Measurements from ENCODE around the gene U2SURP.
"Not testable (repeated sequence)": the region's sequence is repeated elsewhere in the genome, so short reads cannot be mapped to it uniquely, and the experiment has no call there.

U2SURP gene

GRCh38 chr3:143024351-143024960 lies 23.1 kb downstream of the U2SURP start:
- DNase-seq, result no peak

GRCh38 chr3:143031327-143031726 lies 30.0 kb downstream of the U2SURP start:
- no peak for DNase-seq

DNA sequence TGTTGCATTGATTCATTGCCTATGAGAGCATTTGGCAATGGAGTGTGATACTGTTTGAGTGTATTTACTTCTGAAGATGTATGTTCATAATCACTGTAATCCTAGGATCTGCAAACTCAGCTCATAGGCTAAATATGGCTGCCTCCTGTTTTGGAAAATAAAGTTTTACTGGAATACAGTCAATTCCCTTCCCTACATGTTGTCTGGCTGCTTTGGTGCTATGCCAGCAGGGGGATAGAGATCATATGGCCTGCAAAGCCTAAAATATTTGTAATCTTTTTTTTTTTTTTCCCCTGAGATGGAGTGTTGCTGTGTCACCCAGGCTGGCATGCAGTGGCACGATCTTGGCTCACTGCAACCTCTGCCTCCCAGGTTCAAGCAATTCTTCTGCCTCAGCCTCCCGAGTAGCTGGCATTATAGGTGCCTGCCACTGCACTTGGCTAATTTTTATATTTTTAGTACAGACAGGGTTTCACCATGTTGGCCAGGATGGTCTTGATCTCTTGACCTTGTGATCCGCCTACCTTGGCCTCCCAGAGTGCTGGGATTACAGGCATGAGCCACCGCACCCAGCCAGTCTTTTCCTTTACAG lies 30.5 kb downstream of the U2SURP start:
- not testable (repeated sequence) for DNase-seq

DNA sequence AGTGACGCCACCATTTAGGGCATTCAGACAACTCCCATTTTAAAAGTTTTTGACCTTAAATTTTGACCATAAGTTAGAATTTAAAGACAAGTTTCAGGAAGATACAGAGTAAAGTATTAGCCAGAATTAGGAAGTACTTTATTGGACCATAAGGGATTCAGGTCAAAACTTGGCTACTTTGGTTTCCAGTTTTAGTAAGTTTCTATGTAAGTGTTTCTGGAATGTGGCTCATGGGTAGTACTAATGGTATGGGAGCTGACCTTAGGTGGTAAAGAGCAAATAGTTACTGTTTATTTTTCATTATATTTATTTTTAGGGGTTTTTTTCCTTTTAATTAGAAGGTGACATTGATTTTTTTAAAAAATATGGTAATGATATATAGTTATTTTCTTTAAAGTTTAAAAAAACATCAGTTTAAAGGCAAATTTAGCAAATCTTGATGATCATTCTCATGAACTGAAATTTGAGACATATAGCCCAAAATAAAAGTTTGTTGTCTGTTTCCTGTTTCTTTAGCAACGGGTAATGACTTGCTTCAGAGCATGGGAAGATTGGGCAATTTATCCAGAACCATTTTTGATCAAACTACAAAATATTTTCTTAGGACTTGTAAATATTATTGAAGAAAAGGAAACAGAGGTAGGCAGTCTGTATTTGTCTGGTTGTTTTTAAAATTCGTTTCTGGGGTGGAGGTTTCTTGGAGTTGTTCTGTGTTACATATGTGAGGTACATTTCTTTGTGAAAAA lies 34.3 kb downstream of the U2SURP start:
- no peak for DNase-seq

DNA sequence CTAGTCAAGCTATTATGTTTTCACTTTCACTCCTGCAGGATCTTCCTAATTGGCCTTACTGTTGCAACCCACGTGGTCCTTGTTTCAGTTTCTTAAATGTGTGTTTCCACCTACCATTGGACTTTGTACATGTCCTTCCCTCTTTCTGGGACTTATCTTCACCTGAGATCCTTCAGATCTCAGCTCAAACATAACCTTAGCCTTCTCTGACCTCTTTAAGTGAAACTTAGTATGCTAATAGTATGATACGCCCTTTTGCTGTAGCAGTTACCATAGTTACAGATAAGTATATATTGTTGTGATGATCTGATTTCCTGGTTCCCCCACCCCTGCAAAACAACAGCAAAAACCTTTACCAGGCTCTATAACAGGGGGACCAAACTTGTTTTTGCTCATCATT lies 35.2 kb downstream of the U2SURP start:
- no peak for DNase-seq

DNA sequence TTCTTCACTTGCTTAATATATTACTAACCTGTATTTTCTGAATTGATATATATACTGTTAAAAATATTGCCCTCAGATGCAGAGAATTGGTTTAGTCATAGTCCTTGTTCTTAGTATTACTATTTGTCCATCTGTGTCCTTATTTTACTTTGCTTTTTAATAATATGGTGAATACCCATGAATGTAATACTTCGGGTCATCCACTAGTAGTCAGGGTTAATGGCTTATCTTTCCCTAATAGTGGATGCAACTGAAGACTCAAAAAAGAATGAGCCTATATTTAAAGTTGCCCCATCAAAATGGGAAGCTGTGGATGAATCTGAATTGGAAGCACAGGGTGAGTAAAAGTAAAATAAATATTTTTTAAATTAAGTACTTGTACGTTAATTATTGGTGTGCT lies 36.5 kb downstream of the U2SURP start:
- DNase-seq, result peak; percentile 2

GRCh38 chr3:143040261-143040879 lies 39.0 kb downstream of the U2SURP start:
- DNase-seq, result peak; percentile 53

DNA sequence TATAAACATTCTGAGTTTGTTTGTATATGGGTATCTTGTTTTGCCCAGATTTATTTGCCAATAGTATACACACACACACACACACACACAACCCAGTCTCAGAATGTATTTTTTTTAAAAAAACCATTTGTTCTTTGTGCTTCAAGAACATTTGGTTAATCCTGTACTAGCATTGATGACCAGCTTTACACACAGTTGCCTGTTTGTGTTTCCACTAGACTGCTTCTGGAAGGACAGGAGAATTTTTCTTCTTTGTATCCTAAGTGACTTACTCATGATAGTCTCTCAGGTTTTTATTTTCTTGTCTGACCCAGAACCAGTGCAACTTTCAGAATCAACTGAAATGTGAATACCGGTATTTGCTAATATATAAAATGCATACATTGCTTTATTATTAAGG lies 40.5 kb downstream of the U2SURP start:
- peak; percentile 88 for DNase-seq

DNA sequence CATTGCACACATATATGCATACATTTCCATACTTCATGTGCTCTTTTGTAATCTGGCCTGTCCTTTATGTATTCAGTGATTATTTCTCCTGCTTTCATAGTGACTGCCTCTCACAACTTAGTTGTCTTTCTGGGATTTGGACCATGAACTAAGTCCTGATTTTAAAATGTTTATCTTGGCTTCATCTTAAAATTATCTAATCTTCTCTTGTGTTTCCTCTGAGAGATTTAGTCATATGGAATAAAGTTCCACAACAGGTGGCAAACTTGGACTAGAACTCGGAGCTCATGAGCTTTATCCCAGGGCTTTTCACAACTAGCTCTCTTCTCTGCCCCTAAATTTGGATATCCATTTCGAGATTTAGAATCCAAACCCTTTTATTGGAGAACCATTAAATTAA lies 44.3 kb downstream of the U2SURP start:
- no peak for DNase-seq

GRCh38 chr3:143046075-143046474 lies 44.7 kb downstream of the U2SURP start:
- DNase-seq, result not testable (repeated sequence)

GRCh38 chr3:143054011-143054410 lies 52.6 kb downstream of the U2SURP start:
- DNase-seq, result no peak

DNA sequence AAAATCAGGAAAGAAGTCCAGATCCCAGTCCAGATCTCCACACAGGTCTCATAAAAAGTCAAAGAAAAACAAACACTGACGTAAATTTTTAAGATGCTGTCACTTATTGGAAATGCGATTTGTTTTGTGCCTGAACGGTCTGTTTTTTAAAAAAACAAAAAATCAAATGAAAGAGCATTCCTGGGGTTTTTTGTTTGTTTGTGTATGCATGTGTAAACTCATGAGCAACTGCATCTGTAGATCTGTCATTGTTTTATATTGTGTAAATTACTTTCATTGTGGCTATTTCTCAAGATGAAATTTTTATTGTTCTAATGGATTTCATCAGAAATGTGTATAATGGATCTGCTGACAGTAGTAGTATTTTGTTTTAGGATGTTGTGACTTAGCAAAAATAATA lies 55.0 kb downstream of the U2SURP start:
- no peak for DNase-seq

DNA sequence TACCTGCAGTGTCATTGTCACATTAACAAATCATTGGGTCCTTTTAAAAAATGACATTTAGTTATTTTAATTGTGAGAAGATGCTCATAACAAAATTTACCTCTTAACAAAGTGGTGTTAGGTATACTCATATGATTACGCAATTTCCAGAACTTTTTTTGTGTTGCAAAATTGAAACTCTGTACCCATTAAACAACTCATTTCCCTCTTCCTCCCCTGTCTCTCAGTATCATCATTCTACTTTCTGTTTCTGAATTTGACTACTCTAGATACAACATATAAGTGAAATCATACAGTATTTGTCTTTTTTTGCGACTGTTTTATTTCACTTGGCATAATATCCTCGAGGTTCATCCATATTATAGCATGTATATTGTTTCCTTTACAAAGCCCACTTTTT lies 59.5 kb downstream of the U2SURP start:
- no peak for DNase-seq

- DNase-seq, result no peak
Measured at GRCh38 chr3:143063018-143063417, 61.6 kb downstream of the U2SURP start.

GRCh38 chr3:143064777-143065176 lies 63.4 kb downstream of the U2SURP start:
- DNase-seq, result no peak

DNA sequence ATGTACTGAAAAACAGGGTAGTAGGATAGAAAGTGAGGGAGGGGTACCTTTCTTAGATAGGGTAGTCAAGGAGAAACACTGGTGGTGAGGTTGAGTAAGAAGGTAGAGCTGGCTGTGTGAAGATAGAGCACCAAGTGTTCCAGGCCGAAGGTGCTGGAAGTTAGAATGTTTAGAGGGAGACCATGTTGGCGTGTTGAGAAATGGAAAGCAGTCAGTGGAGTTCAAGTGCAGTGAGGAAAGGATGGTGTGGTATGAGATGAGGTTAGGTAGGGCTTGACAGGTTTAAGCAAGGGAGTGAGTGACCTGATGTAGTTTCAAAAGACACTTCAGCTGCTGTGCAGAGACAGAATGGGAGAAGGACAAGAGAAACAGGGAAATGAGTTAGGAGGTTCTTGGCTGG lies 64.0 kb downstream of the U2SURP start:
- no peak for DNase-seq

DNA sequence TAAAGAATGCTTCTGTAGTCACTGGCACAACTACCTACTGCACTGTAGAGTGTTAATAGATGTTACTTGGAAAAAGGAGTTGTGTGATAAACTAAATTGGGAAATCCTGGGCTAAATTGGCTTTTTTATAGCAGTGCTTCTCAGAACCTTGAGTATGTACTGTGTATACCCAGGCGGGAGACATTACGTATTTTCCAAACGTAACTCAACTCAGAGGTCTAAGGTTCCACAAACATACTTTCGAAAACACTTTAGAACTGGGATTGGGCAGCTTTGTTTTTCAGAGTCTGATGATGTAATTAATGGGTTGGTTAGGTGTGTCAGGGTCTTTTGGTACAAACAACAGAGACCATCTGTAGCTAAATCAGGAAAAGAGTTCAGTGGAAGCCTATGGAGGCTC lies 64.7 kb downstream of the U2SURP start:
- no peak for DNase-seq

DNA sequence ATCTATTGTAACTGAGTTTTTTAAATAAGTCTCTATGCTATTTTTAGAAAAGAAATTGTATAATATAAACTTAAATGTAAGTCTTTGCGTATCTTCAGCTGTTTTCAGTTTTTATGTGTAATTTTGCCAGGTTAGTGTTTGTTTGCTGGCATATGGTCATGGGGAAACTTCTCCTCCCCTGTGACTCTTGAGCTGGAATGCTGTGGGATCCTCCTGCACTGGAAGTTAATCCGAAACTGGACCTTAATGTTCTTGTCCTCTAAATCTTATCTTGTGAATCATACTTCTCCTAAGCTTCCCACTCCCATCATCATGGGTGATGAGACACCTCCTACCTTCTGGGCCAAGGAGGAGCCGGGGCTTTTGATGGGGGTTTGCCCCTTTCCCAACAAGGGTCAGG lies 65.8 kb downstream of the U2SURP start:
- DNase-seq, result no peak

- DNase-seq, result no peak
Measured at GRCh38 chr3:143068059-143068458, 66.7 kb downstream of the U2SURP start.

GRCh38 chr3:143070977-143071551 lies 69.7 kb downstream of the U2SURP start:
- DNase-seq, result no peak

DNA sequence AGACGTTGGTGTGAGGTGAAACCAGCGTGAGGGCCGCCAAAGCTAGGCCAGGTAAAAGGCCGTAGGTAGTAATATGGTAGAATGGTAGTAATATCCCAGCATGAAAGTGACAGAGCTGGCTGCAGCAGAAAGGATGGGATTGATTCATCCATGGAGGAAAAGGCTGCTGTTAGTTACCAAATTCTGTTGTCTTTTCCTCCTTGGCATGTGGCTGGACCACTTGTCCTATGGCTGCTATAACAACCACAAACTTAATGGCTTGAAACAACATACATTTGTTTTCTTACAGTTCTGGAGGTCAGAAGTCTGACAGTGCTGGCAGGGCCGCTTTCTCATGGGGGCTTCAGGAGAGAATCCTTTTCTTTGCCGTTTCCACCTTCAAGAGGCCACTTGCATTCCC lies 70.4 kb downstream of the U2SURP start:
- no peak for DNase-seq

- not testable (repeated sequence) for DNase-seq
Measured at GRCh38 chr3:143072298-143073020, 71.1 kb downstream of the U2SURP start.

GRCh38 chr3:143073541-143073940 lies 72.2 kb downstream of the U2SURP start:
- DNase-seq, result not testable (repeated sequence)

All from DMS53 (cell line).